RWPE2 (cell line): ENCODE results near the gene INPP5A.

Source experiments
- ATAC-seq: fragments of 200-7000 bp; cut with Tn5 transposase; 3 replicates; pipeline ENCODE4 v1.9.1; 2021; ENCODE audit warnings: low read depth
- DNase-seq: peaks from one replicate; pipeline ENCODE4 v3.0.0-alpha.2; 2020; ENCODE audit warnings: low spot score
- H3K27ac ChIP-seq: fragments of 450-650 bp; 2 replicates; pipeline ENCODE4 v1.5.1; 2017; ENCODE audit warnings: mild to moderate bottlenecking; ENCODE audit not compliant: poor library complexity, severe bottlenecking
- H3K27me3 ChIP-seq: fragments of 250-450 bp; sonication (Bioruptor Pico); 2 replicates; pipeline ENCODE4 v1.5.1; 2021; ENCODE audit warnings: mild to moderate bottlenecking, moderate library complexity; ENCODE audit not compliant: insufficient read depth, poor library complexity, severe bottlenecking
- H3K36me3 ChIP-seq: fragments of 250-450 bp; sonication (Bioruptor Pico); 2 replicates; pipeline ENCODE4 v1.5.1; 2020; ENCODE audit warnings: low read depth, mild to moderate bottlenecking, moderate library complexity
- H3K4me1 ChIP-seq: fragments of 250-450 bp; sonication (Bioruptor Pico); 2 replicates; pipeline ENCODE4 v1.5.1; 2021; ENCODE audit warnings: mild to moderate bottlenecking, moderate library complexity; ENCODE audit not compliant: insufficient read depth, poor library complexity, severe bottlenecking
- H3K4me3 ChIP-seq: fragments of 250-450 bp; sonication (Bioruptor Pico); 2 replicates; pipeline ENCODE4 v1.5.1; 2021; ENCODE audit warnings: mild to moderate bottlenecking, moderate library complexity; ENCODE audit not compliant: severe bottlenecking
- H3K9me3 ChIP-seq: fragments of 250-450 bp; sonication (Bioruptor Pico); 2 replicates; pipeline ENCODE4 v1.5.1; 2021; ENCODE audit warnings: mild to moderate bottlenecking, moderate library complexity; ENCODE audit not compliant: severe bottlenecking
- TF ChIP-seq, protein P1 (sequence below): fragments of 450-650 bp; IDR thresholded peaks from one replicate; pipeline ENCODE4 v1.5.1; 2017; ENCODE audit warnings: mild to moderate bottlenecking, moderate library complexity; ENCODE audit not compliant: poor library complexity, severe bottlenecking

Gene INPP5A

DNA sequence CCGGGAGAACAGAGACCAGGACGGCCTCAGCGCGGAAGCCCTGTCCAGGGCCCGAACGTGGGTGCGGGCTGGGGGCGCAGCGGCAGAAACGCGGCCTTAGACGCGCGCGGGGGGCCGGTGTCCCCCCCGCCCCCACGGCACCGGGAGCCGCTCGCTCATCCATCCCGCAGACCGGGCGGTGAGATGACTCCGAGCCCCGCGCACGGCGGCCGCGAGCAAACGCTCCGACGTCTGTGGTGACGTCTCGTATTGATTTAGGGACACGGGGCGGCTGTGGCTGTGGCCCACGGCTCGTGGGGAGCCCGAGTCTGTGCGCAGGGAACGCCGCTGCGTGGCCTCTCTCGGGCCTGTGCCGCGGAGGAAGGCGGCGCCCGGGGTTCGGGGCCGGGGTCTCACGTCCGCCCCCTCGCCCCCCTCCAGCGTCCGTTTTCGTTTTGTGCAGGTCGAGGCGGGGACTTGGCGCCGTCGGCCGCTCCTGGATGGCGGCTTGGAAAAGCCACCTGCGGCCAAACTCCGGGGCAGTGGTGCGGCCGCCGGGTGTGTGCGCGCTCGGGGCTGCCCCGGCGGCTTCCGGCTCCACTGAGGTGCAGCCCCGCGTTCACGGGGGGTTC lies 249.4 kb downstream of the INPP5A start:
- Histone ChIP-seq H3K27me3 (peaks cover 70% of the 10 kb centered on the region), H3K9me3 (no peaks in the 10 kb centered on the region), H3K4me3 (no peak overlapping the region), H3K36me3 (no peaks in the 10 kb centered on the region), H3K4me1 (no peaks in the 10 kb centered on the region), H3K27ac (no peak overlapping the region)
- no peak for ATAC-seq
- TF ChIP-seq, protein P1, sequence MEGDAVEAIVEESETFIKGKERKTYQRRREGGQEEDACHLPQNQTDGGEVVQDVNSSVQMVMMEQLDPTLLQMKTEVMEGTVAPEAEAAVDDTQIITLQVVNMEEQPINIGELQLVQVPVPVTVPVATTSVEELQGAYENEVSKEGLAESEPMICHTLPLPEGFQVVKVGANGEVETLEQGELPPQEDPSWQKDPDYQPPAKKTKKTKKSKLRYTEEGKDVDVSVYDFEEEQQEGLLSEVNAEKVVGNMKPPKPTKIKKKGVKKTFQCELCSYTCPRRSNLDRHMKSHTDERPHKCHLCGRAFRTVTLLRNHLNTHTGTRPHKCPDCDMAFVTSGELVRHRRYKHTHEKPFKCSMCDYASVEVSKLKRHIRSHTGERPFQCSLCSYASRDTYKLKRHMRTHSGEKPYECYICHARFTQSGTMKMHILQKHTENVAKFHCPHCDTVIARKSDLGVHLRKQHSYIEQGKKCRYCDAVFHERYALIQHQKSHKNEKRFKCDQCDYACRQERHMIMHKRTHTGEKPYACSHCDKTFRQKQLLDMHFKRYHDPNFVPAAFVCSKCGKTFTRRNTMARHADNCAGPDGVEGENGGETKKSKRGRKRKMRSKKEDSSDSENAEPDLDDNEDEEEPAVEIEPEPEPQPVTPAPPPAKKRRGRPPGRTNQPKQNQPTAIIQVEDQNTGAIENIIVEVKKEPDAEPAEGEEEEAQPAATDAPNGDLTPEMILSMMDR, result no peak
- DNase-seq, result no peak

DNA sequence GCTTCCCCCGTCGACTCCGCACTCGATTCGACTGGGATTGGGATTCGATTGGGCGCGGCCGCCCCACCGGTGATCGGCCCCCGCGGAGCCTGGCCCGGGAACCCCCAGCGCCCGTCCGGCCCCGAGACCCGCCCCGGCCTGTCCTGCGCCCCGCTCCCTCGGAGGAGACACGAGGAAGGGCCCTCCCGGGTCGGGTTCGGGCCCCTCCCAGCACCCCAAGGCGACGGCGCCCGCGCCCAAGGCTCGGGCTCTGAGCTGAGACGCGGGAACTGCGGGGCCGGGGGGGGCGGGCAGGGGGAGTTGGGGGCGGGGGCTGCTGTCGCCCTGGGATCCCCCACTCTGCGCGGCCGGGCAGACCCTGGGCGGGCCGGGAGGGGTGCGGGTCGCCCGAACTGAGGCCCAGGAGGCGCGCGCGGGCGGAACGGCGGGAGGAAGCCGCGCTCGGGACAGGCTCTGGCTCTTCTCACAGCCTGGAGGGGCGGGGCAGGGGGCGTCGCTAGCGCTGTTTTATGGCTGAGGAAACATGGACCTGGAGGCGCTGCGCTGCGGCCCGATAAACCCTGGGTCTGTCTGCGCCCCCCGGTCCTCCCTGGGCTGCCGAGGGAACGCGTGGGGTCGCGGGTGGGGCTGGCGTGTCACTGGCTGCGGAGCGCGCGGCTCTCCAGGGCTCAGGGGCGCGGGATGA lies 250.1 kb downstream of the INPP5A start:
- Histone ChIP-seq H3K27me3 (peaks cover 70% of the 10 kb centered on the region), H3K27ac (no peak overlapping the region), H3K4me3 (no peak overlapping the region), H3K9me3 (no peaks in the 10 kb centered on the region), H3K36me3 (no peaks in the 10 kb centered on the region), H3K4me1 (no peaks in the 10 kb centered on the region)
- ATAC-seq, result no peak
- TF ChIP-seq, protein P1, result no peak
- DNase-seq, result no peak

DNA sequence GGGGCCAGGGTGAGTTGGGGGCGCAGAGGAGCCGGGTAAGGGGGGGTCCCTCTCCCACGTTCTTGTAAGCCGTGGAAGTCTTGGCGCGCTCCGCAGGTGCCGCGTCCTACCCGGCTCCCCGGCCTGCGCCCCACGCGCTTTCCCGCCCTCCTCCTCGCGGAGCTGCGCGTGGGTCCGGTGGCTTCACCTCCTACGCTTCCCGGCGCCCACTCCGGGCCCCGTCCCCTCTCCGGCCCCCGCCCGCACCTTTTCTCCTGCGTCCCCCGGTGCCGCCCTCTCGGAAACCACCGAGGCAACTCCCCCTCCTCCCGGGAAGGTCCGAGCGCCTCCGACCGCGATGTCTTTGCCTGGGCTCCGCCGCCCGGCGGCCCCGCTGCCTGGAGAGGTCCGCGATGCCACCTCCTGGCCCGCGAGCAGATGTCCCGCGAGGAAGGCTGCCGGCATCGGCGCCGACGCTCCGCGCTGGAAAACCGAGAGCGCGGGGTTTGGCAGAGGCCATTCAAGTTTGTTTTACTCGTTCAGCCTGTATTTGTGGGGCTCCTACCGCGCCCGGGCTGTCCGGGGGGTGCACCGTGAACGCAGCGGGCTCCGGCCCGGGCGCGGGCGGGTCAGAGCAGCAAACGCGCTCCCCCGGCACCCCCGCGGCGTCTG lies 250.7 kb downstream of the INPP5A start:
- no peaks in the 10 kb centered on the region for H3K36me3 ChIP-seq
- TF ChIP-seq, protein P1, result peak; percentile 17
- ATAC-seq (peak; percentile 37; the same call in 1 of the 3 replicates), DNase-seq (no peak)
- H3K4me3 ChIP-seq, result no peak overlapping the region
- H3K9me3 ChIP-seq, result no peaks in the 10 kb centered on the region
- H3K27me3 ChIP-seq, result peaks cover 70% of the 10 kb centered on the region
- H3K4me1 ChIP-seq, result no peaks in the 10 kb centered on the region
- H3K27ac ChIP-seq, result no peak overlapping the region

DNA sequence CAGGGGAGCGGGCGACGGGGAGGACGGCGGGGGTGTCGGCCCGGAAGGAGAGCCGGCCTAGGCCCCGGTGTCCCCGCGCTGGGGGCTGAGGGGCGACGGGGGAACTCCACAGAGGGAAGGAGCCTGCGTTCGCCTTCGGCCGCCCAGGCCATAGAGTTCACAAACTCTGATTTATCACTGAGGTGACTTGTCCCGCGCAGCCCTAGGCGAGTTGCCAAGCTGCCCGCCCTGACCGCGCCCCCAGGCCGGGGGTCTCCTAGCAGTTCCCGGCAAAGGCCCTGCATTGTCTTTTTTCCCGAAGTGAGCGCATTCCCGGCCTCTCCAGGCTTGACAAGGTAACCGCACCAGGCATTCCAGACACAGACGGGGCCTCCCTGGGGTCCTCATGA lies 251.2 kb downstream of the INPP5A start:
- Histone ChIP-seq H3K4me3 (no peak overlapping the region), H3K27ac (no peak overlapping the region), H3K27me3 (peaks cover 65% of the 10 kb centered on the region), H3K36me3 (no peaks in the 10 kb centered on the region), H3K4me1 (no peaks in the 10 kb centered on the region), H3K9me3 (no peaks in the 10 kb centered on the region)
- no peak for DNase-seq
- no peak for ATAC-seq
- TF ChIP-seq, protein P1, result peak; percentile 1
